NCI-H128 (cell line): Measurements from ENCODE around the gene UBTD1.

Experiments
- DNase-seq: peaks from one replicate; lab custom pipeline; 2025; ENCODE audit not compliant: unreplicated experiment; lab: John Stamatoyannopoulos, UW

The UBTD1 gene

DNA sequence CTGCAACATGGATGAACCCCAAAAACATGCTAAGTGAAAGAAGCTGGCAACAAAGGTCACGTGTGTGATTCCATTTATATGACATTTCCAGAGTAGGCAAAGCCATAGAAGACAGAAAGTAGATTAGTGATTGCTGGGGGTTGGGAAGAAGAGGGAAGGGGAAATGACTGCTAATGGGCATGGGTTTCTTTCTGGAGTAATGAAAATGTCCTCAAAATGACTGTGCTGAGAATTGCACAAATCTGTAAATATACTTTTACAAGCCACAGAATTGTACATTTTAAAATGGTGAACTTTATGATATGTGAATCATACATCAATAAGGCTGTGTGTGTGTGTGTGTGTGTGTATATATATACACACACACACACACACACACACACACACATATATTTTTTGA lies 16.3 kb upstream of the UBTD1 start:
- DNase-seq = no peak

DNA sequence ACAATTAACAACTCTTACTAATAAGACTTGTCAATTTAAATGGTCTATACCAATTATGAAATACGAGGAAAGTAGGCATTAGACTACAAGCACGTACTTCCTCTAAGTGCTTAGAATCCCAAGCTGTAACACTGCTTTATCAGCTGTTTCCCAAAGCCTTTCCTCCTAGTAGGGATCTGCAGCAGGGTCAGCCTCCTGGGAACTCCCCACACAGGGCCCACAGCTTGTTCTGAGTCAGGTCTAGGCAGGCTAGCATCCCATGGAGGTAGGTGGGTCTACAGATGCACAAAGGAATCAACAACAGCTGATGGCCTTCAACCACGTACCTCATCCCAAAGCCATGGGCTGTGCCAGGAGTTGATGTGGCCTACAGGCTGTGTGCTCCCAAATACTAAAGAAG lies 15.2 kb upstream of the UBTD1 start:
- no peak for DNase-seq

- DNase-seq = no peak
Observed at GRCh38 chr10:97483921-97484320, 14.8 kb upstream of the UBTD1 start.

- no peak for DNase-seq
Observed at GRCh38 chr10:97485647-97486281, 13.0 kb upstream of the UBTD1 start.

- no peak for DNase-seq
Observed at GRCh38 chr10:97490592-97490991, 8.1 kb upstream of the UBTD1 start.

GRCh38 chr10:97494151-97494550 lies 4.6 kb upstream of the UBTD1 start:
- no peak for DNase-seq

- no peak for DNase-seq
Observed at GRCh38 chr10:97494863-97495506, 3.7 kb upstream of the UBTD1 start.

DNA sequence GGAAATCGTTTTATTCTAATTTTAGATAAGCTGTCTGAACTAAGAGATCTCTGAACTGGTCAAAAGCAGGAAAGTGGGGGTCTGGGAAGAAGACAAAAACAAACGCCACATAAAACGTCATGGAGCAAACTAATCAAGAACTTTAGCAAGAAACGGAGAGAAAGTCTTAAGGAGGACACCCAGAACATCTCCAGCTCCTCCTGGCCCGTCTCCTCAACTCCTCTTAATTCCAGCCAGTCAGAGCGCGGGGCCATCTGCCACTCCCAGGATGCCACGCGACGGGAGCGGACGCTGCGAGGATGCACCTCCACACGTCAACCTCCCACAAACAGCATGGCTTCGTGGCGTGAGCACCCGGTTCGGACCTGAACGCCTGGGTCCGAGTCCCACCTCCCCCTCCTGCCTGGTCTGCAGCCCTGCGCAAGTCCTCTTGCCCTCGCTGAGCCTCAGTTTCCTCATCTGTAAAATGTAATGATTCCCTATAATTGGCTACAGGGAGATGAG lies 1.1 kb upstream of the UBTD1 start:
- DNase-seq = peak; percentile 38

DNA sequence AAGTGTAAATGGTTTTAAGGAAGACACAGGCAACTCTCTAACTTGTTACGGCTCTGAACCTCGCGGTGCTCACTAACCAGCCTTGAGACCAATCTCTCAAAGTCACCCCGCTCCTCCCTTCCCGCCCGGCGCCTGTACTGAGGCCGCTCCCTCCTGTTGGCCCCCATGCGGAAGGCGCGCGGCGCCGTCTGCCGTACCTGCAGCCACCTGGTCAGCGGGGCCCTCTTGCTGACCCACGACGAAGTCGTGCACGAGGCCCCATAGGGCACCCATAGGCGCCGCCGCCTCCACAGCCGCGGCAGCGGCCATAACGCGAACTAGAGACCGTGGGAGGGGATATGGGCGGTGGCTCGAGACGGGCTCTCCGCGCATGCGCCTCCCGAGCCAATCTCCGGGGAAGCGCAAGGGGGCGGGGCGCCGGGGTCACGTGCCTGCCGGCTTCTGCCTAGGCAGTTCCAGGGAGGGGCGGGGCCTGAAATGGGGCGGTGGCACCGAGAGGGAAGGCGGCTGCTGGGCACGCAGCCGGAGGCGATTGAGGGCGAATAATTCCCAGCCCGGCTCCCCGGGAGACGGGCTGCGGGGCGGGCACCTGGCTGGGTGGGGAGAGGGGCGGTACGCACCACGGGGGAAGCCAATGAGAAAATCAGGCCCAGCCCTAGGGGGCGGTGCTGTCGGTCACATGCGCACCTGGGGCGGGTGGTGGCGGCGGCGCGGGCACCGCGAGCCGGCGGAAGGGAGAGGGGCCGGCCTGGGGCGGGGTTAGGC lies 466 bp upstream of the UBTD1 start, which contains the start of gene MMS19:
MMS19 (minus strand) TSS at position 347 of the 765 bp plus-strand sequence; CDS start at position 309, 38 bp downstream.
- DNase-seq = peak; percentile 95

- DNase-seq = no peak
Observed at GRCh38 chr10:97499561-97500296, 1.0 kb downstream of the UBTD1 start.

DNA sequence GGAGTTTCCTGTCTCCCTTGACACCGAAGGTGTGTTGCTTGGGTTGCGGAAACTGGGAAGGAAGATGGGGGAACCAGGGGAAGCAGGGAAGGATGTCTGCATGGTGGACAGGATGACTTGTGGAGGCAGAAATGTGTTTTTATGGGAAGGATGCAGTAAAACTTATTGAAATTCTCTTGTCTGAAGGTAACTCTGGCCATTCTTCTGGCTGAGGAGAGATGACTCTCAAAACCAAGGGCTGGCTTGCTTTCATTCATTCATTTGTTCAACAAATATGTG lies 1.5 kb downstream of the UBTD1 start:
- DNase-seq = no peak

- DNase-seq = no peak
Observed at GRCh38 chr10:97502916-97503315, 4.2 kb downstream of the UBTD1 start.

- no peak for DNase-seq
Observed at GRCh38 chr10:97503406-97503805, 4.7 kb downstream of the UBTD1 start.

DNA sequence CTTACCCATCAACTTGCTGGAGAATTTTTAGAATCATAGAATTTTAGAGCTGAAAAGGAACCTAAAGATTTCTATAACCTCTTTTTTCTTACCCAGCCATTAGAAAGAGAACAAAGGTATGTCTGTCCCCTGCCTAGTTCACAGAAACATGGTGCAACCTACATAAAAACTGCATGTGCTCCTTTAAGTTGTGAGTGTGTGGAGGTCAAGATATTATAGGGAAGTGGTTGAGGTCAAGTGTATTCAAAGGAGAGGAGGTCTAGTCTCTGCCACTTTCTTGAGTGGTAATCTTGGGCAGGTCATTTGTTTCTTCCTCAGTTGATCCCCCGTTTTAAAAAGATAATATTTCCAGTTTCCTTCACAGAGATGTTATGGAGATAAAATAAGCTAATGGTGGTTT lies 6.4 kb downstream of the UBTD1 start:
- DNase-seq = no peak

GRCh38 chr10:97506199-97506991 lies 7.7 kb downstream of the UBTD1 start:
- no peak for DNase-seq

DNA sequence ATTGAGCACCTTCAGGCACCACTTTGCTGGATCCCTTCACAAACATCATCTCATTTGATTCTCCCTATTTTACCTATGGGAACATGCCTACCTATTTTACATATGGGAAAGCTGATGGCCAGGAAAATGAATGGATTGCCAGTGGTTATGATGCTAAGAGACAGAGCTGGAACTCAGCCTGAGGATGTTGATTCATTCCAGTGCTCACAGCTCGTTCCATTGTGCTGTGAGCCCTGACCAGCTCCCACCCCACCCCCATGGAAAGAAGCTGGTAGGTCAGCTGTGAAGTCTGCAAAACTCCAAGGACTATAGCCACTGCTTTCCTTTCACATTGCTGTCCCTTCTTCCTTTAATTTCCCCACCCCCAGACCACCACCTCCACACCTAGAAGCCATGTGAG lies 9.6 kb downstream of the UBTD1 start:
- no peak for DNase-seq

DNA sequence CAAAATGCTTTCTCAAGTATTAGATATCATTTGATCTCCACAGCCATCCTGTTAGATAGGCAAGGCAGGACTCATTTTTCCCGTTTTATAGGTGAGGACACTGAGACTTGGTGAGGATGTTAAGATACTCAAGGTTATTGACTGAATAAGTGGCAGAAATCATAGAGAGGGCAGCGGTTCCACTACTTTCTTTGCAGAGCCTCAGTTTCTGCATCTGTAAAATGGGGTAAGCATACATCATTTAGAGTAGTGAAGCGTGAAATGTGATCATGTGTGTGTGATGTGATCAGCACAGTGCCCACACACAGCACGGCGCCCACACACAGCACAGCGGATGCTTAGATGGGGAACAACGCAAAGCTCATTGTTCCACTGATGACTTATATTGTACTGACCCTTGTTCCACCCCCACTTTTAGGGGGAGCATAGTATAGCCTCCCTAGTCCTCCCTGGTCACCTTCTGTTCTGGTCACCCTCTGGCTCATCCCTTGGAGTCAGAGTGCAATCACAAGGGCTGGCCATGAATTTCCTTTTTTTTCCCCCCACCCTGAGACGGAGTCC lies 10.5 kb downstream of the UBTD1 start:
- no peak for DNase-seq

DNA sequence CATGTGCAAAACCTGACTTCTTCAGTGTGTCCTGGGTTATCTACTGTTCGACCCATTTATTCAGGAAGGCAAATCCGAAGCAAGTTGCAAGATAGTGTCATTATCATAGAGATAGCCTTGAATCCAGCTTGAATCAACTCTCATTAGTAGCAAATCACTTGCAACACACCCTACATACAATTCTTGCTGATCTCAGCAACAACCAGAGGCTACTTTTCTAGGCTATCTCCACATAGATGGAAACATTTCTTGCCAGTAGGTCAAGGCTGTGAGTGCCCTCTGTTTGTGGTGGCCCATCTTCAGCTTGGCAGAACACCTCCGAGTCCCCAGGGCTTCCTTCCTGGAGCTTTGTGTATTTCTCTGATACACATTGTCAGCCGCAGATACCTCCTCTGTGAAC lies 12.0 kb downstream of the UBTD1 start:
- DNase-seq = no peak

DNA sequence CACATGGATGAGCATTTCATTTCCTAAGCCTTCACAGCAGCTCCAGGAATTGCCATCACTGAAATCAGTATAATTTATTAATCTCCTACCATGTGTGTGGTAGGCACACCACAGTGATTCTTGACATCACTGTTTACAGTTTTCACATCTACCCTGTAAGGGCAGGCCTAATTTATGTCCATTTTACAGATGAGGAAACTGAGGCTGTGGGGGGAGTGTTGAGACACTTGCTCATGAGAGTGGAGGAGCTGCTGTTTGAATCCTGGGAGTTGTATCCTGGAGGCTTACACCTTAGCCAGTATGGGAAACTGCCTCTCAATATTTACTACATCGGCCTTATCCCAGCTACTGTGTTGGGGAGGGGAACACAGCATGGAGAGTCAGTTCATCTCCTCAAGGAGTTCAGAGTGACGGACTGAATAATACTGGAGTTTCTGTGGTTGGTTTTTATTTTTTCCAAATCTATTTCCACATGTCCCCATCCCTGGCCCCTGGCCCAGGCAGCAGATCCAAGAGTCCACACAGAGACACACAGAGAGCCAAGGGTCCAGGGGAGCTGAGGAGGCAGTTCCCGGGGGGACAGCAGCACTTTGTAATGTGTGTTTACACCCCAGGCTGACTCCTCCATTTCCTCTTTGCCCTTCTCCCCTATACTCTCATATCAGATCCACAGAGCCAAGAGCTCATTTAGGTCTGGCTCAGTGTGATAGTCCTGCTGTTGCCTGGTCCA lies 13.2 kb downstream of the UBTD1 start:
- DNase-seq = no peak

DNA sequence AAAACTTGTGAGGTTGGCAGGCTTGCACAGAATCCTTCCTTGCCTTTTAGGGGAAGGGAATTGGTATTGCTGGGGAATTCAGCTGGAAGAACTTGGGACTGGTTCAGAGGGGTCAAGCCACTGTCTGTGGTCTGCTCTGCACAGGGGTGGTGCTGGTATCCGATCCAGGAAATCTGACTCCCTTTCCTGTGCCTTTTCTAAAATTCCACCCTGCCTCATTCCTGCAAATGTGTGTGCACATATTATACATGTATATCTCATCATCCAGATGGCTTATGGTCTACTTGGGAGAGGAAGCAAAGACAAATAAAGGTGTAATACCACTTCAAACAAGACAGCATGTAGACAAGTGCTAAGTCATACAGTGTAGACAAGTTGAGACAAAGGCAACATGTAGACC lies 14.3 kb downstream of the UBTD1 start:
- DNase-seq = no peak
